Measurements from ENCODE around the gene DMD.

The DMD gene

DNA sequence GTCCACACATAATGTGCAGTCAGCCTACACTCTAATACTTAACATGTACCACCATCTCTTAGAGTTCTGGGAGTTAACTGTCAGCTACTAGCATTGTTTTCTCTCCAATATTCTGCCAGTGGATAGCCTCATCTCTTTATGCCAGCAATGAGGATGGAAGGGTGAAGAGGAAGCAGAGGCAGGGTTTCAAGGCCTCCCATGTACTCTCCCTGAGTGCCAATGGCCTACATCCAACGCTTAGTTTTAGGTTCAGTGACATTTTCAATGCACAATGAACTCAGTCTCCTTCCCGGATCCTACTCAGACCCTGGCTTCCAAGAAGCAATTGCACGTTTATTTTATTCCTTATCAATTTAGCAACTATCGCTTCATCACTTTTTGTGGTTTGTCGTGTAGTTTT lies 686.1 kb downstream of the DMD start:
- FAIRE-seq: peak; percentile 38
- no peak for DNase-seq (ENCODE audit: insufficient read length, low spot score)

DNA sequence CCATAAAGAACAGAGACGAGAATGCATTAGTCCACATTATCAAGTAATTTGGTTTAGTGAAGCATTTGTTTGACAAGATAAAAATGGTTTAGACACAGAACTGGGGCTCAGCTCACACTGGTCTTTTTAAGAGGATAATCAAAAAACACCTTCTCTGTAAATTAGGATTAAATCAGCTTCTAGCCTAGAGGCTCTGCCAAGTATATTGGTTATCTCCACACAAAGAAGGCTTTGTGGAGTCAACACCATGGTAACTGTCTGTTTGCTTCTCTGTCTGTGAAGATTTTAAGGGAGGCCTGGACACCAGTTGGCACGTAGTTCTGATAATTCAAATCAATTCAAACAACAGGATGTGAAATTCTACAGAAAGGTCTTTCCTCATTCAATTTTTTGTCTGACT lies 687.0 kb downstream of the DMD start:
- DNase-seq (ENCODE audit: insufficient read length, low spot score) (no peak), FAIRE-seq (no peak)

DNA sequence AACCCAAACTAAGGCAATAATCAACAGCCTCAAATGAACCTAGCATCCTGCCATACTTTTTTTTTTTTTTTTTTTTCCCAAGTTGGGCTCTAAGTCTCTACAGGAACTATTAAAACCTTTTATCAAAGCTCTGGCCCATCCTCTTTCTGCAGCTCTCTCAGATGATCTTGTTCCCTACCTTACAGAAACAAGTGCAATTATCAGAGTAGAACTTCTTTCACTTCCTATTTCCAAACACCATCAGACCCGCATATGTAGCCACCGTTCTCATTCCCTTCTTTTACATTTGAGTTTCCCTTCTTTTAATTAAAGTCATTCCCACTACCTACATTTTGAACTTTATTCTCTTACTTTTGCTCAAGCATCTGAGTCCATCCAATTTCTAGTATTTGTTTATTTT lies 690.6 kb downstream of the DMD start:
- FAIRE-seq (no peak), DNase-seq (ENCODE audit: insufficient read length, low spot score) (no peak)

DNA sequence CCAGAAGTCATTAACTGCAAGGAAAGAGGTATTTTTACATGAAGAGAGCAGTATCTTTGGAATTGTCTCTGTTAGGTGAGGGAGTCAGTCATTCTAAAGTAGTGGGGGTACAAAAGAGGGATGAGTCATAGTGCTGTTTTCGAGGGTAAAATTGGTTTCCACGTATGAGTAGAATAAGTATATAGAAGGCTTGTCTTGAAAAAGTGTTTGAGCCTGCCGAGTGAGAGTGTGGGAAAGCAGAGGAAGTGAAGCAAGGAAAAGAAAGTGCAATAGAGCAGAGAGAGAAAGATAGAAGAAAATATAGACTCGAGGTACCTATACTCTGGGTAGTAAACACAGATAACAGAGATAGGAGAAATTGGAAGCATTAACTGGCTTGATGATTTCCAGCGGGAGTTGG lies 696.4 kb downstream of the DMD start:
- DNase-seq (ENCODE audit: insufficient read length, low spot score) (no peak), FAIRE-seq (no peak)

DNA sequence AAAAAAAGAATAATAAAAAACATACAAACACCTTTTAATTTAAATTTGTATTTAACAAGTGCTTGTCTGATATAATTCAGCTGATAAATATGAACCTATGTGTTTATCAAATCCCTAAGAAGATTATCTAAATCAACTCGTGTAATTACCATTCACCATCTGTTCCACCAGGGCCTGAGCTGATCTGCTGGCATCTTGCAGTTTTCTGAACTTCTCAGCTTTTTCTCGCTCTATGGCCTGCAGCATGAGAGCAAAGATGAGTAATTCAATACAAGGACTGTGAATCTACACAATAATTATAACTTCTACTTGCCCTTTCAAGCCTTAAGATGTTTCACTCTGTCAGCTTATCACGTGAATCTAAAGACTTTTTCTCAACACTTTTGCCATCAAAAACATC lies 709.7 kb downstream of the DMD start:
- FAIRE-seq: no peak

DNA sequence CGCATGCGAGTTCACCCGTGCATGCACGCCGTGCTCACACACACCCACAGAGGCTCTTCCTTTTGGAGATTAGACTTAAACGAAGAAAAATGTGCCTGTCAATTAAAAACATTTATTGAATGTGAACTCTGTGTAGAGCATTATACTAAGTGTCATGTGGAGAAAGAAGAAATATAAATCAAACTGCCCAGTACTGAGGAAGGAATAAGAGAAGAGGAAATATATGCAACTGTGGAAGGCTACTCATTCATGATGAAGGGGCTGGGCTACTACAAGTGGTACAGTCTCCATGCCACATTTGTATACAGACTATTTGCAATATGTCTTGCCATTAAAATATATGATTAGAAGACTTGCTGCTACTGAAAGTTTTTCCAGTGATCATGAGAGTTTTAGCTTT lies 714.7 kb downstream of the DMD start:
- no peak for DNase-seq (ENCODE audit: insufficient read length, low spot score)
- FAIRE-seq: no peak

More for the DNA sequence above, 709.7 kb downstream of the DMD start:
- DNase-seq (ENCODE audit: insufficient read length, low spot score): no peak

DNA sequence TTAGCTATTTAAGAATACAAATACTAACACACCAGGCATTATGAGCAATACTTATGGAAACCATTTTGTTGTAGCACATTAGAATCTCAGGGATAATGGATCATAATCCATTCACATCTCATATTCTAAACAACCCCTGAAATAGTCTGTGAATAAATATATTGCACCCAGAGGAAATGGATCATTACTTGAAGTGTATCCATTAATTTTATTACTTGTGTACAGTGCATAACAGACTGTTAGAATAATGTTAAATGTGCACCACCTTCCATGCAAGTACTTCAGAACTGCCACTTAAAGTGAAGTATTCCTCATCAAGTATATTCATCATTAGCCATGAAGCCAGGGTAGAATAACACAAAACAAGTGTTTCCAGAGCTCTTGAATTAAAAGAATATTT lies 715.5 kb downstream of the DMD start:
- FAIRE-seq (no peak), DNase-seq (ENCODE audit: insufficient read length, low spot score) (no peak)

DNA sequence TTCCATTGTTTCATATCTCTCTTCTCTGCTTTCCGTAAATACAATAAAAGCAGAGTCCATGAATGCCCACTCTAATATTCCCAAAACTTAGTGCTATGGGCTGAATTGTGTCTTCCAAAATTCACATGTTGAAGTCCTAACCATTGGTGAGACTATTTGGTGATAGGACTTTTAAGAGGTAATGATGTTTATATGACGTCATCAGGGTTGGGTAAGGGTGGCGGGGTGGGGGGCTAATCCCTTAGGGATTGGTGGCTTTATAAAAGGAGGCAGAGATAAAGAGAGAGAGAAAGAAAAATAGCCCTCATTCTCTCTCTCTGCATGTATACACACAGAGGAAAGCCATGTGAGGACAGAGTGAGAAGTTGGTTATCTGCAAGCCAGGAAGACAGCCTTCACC lies 722.2 kb downstream of the DMD start:
- FAIRE-seq (no peak), DNase-seq (ENCODE audit: insufficient read length, low spot score) (no peak)

DNA sequence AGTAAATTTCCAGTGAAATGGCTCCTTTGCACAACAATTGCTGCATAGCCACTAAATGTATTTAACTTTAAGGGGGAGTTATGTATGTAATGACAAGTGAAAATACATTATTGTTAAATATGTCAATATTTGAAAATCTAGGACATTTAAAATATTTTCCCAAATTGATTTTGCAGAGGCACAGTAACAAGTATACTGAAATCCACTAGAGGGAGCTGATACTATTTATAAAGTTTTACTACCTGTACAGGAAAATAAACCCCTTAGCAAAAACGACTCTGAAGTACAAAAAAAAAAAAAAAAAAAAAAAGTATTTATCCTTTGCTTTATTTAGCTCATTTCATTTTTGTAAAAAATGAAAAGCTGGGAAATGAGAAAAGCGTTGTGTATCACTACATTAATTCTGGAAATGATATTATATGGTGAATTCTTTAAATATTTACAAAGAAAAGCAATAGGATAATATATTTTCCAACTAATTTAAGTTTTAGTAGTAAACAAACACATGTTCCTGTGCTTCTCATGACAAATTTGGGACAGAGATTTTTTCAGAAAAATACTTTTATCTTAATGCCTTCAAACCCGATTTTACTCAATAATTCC lies 727.7 kb downstream of the DMD start:
- DNase-seq (ENCODE audit: insufficient read length, low spot score) (no peak), FAIRE-seq (no peak)

DNA sequence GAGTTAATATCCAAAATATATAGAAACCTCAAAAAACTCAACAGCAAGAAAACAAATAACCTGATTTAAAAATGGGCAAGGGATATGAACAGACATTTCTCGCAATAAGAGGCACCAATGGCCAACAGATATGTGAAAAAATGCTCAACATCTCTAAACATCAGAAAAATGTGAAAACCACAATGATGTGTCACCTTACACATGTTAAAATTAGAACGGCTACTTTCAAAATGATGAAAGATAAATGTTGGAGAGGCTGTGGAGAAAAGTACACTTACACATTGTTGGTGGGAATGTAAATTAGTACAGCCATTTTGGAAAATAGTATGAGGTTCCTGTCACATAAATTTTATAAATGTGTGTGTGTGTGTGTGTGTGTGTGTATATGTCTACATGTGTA lies 731.3 kb downstream of the DMD start:
- FAIRE-seq (no peak), DNase-seq (ENCODE audit: insufficient read length, low spot score) (no peak)

DNA sequence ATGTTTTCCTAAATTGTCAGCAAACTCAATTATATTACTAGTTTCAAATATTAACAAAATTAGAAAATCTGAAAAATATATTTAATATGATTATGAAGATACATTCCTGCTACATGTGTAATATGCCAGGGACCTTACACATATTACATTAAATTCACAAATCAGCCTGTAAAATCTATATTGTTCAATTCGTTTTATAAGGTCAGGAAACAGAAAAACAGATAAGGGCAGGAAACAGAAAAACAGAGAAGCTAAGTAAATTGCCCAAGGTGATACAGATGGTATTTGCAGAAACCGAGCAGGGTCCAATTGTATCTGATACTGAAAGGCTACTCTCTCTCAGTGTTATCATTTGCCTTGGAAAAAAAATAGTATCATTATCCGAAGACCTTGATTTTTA lies 739.0 kb downstream of the DMD start:
- FAIRE-seq (no peak), DNase-seq (ENCODE audit: insufficient read length, low spot score) (no peak)

DNA sequence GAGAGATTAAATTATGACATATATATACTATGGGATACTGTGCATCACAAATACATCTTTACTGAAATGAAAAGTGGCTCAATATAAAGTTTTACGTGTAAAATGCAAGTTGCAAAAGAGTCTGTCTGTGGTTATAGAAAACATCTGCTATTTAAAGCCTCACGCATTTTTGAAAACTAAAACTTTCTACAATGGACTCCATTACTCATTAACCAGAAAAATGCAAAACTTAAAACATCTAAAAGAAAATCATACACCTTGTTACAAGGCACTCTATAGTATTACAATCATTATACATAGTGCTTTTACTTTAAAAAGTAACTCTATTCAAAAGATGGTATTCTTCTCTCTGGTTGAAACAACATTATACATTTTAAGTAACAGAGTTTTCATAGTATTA lies 755.6 kb downstream of the DMD start:
- DNase-seq (ENCODE audit: insufficient read length, low spot score): no peak
- FAIRE-seq: no peak

DNA sequence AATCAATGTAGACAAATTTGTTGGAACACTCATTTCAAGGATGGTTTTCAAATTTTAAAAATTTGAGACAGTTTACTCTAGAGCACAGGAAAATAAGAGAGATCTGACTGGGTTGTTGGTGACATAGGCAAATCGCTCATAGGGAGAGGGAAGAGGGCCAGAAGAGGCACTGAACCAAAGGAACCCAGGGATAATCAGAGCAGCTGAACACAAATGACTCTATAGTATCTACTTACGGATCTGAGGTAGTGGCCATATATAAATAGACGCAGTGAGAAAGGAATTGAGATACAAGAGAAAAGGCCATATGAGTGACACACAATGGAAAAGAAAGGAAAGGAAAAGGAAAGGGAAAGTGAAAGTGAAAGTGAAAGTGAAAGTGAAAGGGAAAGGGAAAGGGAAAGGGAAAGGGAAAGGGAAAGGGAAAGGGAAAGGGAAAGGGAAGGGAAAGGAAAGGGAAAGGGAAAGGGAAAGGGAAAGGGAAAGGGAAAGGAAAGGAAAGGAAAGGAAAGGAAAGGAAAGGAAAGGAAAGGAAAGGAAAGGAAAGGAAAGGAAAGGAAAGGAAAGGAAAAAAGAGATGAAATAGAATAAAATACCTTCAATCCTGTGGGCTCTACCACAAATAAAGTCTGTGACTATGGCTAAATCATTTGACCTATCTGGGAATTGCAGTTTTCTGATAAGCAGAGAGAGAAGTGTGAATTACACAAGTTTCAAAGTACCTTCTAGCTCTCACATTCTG lies 759.2 kb downstream of the DMD start:
- DNase-seq (ENCODE audit: insufficient read length, low spot score) (no peak), FAIRE-seq (no peak)

DNA sequence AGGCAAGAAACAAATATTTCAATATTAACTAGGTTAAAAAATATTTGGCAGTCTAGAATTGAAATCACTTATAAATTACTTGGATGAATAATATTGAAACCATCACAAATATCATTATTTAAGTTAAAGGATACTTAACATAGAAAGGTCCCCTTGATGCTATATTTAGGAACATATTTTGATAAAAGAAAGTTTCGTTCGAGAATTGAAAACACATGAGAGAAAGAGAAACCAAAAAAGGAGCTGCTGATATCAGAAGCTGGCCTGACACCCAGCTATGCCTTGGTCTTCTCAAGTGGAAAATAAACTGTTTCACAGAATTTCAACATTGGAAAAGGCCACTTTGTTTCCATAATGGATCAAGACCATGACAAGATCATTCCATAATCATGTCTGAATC lies 762.4 kb downstream of the DMD start:
- DNase-seq (ENCODE audit: insufficient read length, low spot score): no peak
- FAIRE-seq: peak; percentile 64

DNA sequence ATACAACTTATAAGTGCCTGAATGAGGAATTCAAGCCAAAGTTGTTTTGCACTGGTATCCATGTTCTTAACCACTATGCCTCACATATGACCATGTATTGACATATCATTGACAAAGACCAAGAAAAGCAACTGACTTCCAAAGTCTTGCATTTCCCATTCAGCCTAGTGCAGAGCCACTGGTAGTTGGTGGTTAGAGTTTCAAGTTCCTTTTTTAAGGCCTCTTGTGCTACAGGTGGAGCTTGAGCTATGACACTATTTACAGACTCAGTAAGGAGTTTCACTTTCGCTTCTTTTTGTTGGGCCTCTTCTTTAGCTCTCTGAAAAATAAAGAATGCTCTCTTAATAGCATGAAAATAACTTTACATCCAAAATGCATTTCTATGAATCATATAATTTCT lies 763.0 kb downstream of the DMD start:
- DNase-seq (ENCODE audit: insufficient read length, low spot score): no peak
- no peak for FAIRE-seq

DNA sequence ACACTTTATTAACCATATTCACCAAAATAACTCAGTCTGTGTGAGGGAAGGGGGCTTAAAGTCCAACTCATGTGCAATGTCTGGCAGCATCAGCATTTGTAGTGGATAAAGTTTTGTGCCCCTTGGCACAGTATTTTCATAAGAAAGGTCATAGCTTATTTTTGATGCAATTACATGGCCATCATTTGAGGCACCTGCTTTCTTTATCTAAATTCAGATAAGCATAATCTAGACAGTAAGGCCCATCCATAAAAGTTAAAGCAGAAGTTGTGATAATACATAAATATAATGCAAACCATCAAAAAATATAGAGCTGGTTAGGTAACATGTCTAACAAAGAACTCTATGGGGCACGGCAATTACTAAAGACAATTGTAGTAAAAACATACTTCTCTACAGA lies 763.7 kb downstream of the DMD start:
- DNase-seq (ENCODE audit: insufficient read length, low spot score) (no peak), FAIRE-seq (no peak)

DNA sequence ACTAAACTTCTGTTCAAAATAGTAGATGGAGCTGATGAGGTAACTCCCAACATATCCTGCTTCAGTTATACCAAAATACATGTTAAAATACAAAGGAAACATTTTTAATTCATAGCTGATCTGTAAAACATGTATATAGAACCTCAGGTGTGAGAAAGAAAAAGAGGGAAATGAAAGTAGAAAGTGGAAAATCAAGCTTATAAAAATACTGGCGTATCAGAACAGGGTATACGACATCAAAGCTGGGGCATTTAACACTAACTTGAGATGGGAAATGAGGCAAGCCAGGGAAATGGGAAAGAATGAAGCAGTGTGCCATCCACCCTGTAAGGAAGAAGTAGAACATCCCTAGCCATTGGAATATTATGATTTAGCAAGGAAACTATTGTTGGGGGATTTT lies 767.5 kb downstream of the DMD start:
- DNase-seq (ENCODE audit: insufficient read length, low spot score) (no peak), FAIRE-seq (no peak)

DNA sequence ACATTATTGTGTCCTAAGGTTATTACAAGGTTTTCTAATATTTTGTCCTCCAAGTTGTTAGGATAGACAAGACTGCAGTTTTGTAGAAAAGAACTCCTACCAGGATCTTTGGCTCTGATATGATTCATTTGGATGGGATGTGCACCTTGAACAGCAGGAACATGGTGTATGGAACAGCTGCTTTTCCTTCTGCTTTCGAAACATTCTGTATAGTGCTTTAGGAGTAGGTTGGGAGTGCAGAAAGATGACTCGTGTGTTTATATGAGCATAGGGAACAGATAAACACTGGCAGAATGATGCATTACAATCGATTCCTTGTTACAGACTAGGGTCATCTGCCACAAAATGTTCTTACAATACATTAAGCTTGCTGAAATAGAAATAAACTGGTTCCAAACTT lies 790.1 kb downstream of the DMD start:
- FAIRE-seq: no peak

DNA sequence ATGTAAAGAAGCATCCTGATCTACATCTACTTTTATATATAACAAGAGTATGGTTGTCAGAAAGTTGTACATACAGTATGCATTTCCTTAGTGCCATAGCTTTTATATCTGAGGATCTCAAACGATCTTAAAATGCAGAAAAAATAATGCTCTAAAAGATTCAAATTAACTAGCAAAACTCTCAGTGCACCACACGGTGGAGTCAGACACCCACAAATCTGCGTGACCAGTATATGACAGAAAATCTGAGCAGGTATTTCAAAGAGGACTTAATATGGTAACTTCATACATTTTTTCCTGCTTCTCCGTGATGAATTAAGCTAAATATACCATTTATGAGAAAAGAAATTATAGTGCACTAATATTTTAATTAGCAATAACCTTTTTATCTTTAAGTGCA lies 803.0 kb downstream of the DMD start:
- FAIRE-seq: no peak
- DNase-seq (ENCODE audit: insufficient read length, low spot score): no peak

More for the DNA sequence above, 790.1 kb downstream of the DMD start:
- DNase-seq (ENCODE audit: insufficient read length, low spot score): no peak

DNA sequence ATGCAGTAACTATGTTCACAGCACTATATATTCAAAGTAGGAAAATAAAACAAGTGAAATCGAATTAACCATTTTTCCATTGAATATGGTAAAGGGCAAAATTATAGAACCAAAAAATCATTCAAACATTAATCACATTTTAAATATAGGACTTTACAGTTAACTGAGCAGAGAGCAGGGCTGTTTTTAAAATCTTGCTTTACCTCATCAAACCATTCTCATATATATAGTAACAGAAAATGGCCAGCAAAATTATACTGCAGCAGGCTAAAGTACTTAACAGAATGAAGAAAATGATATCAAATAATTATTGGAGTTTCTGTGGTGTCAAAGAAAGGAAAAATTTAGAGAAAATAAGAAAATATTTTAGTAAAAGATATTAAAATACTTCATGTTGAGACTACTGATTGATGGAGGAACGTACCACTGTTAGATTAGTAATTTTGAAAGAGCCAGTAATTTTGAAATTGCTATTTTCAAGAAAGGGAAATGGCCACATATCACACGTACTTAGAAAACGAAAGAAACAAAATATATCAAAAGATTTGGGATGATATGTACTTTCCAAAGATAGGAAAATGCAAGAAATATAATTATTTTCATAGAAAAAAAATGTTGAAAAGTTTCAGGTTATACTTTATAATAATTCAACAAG lies 813.7 kb downstream of the DMD start:
- no peak for FAIRE-seq

DNA sequence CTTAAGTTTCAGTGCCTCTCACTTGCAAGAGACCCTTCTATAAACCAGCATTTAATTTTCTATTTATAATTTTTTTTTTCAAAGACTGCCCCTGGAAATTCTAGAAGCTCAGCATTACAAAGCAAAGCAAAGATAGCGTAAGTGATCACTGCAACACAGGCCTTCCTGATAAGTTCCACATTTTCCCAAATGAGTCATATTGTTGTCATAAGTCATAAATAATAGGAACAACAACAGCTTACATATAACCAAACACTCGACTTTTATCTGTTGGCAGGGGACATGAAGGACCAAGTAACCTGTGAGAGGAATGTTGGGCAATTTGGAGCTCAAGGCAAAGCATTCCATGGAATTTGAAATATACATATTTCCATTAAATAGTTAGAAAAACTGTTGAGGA lies 815.5 kb downstream of the DMD start:
- DNase-seq (ENCODE audit: insufficient read length, low spot score) (no peak), FAIRE-seq (no peak)

More for the DNA sequence above, 813.7 kb downstream of the DMD start:
- no peak for DNase-seq (ENCODE audit: insufficient read length, low spot score)

DNA sequence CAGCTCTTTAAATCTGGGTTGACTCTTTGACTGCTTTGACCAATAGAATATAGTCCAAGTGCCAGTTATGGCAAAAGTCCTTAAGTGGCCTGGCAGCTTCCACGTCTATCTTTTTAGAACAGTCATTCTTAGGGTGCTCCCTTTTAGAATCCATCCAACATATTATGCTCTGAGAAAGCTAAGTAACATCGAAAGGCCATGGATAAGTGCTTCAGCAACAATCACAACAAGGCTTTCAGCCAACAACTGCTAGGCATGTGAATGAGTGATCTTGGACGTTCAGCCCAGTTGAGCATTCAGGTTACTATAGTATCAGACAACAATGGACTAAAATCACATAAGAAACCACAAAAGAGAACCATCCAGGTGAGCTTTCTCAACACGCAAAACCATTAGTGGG lies 818.7 kb downstream of the DMD start:
- FAIRE-seq (no peak), DNase-seq (ENCODE audit: insufficient read length, low spot score) (no peak)

All from HTR-8/SVneo (cell line).